ENCODE results near the gene NES. TPM values are rescaled to one million over a fixed set of nuclear protein-coding genes. Genes with fewer than 3 reads are reported as not detected.

The NES gene
- total RNA-seq, 1 experiment from 2014 or later, result 356 TPM

DNA sequence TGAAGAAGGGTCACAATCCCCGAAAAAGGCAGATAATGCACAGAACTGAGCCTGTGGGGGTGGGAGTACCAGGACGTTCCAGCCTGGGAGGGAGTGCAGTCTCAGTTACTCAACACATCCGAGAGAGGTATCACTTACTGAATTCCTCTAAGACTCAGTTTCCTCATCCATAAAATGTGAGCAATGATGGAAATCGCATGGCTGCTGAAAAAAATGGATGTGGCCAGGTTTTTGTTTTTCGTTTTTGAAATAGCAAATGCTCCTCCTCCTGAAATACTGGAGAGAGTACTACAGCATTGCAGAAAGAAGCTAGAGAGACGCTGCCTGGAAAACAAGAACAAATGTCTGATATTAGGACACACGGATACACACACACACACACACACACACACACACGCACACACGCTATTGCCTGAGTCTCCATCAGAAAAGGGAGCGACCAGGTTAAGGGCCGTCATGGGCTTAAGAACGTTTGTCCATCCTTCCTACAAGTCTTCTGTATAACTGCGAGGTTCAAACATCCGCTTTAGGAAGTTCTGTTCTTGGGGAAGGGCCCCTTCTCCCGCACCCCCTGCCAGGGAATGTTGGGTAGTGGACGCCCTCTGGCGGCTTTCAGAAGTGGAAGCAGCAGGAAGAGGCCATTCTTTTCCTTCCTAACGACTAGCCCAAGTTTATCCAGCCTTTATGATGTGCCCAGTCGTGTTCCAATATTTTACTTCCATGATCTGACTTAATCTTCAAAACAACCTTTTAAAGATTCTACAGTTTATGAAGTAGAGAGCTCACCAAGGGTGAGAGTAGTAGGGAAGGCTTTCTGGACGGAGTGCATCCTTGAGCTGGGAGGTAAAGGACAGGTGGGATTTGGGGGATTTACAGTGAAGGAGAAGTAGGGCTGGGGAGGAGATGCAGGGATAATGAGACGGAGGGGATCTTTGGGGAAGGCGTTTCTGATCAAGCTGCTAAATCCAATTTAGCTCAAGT, 699 bp upstream of the NES start:
- Histone ChIP-seq H3K36me3 (peaks cover 27% of the 10 kb centered on the region), H3K27ac (peak overlapping the region; percentile 98), H3K27me3 (peaks cover 10% of the 10 kb centered on the region; the same call in 1 of the 2 replicates)

DNA sequence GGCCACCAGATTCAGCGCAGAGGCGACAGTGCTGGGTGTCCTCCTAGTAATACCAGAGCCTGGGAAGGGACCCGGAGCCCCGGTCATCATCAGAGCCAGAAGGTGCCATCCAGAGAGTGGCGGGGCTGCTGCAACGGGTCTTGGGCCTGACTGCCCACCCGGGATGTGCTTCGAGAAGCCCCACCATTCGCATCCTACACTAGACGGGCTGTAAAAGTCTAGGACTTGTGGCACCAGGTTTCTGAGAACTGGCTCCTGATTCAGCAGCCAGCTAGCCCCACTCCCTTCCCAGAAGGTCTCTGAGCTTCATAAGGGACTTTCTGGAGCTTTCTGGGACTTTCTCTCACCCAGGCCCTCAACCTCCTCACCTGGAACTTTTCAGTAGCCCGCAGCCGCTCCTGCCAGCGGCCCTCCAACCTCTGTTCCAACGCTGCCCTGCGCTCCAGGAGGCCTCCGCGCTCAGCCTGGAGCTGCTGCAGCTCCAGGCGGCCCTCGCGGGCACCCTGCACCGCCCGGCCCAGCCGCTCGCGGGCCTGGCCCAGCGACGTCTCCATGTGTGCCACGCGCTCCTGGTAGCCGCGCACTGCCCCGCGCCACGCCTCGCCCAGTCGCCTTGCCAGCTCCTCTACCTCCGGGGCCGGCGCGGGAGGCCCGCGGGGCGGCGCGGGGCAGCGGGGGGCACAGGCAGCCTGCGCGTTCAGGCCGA, 940 bp downstream of the NES start:
- Histone ChIP-seq H3K9me3 (replicated peaks) (no peaks in the 10 kb centered on the region), H3K4me3 (peak overlapping the region; percentile 96), H3K4me1 (peaks cover 29% of the 10 kb centered on the region), H3K36me3 (peaks cover 44% of the 10 kb centered on the region), H3K27ac (peak overlapping the region; percentile 98), H3K27me3 (peaks cover 5% of the 10 kb centered on the region; the same call in 1 of the 2 replicates)
- DNase-seq, result no peak

More for the DNA sequence above, 699 bp upstream of the NES start:
- no peaks in the 10 kb centered on the region for H3K9me3 ChIP-seq (replicated peaks)
- peak; percentile 84 to 94 for DNase-seq
- peak overlapping the region; percentile 96 for H3K4me3 ChIP-seq
- peaks cover 13% of the 10 kb centered on the region for H3K4me1 ChIP-seq

DNA sequence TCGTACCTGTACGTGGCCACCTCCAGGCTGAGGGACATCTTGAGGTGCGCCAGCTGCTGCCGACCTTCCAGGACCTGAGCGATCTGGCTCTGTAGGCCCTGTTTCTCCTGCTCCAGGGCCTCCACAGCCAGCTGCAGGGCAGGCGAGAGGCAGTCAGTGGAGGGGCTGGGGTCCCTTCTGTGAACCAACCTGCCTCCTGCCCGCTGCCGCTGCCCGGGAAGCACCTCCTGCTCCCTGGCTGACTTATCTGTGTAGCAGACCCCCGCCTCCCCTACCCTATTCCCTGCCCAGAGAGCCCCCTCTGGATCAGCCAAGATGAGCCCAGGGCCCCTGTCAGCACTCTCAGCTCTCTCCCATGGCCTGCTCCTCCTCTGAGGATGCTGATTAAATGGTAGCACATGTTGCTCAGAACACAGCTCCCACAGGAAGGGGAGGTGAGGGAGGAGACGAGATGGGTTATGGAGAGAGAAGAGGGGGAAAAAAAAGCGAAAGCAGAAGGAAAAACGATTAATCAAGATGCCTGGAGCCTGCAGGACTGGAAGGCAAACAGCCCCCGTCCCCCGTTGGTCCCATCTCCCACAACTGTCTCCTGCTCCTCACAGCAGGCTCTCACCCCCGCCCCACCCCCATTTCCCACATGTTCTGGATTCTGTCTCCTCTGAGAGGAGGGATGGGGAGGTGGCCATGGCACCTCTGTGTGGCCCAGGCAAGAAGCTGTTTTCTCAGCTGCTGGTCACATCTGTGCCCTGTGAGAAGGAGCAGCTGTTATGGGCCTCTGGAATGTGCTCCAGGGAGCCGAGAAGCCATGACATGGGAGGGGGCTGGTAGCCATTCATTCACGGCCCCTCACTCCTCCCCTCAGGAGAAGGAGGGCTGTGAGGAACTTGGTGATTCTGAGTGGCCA, 1.7 kb downstream of the NES start:
- Histone ChIP-seq H3K9me3 (replicated peaks) (no peaks in the 10 kb centered on the region), H3K27ac (peak overlapping the region; percentile 98), H3K27me3 (peaks cover 5% of the 10 kb centered on the region; the same call in 1 of the 2 replicates), H3K4me3 (peak overlapping the region; percentile 96), H3K4me1 (peaks cover 37% of the 10 kb centered on the region), H3K36me3 (peaks cover 46% of the 10 kb centered on the region)
- DNase-seq, result peak; percentile 95 to 96

DNA sequence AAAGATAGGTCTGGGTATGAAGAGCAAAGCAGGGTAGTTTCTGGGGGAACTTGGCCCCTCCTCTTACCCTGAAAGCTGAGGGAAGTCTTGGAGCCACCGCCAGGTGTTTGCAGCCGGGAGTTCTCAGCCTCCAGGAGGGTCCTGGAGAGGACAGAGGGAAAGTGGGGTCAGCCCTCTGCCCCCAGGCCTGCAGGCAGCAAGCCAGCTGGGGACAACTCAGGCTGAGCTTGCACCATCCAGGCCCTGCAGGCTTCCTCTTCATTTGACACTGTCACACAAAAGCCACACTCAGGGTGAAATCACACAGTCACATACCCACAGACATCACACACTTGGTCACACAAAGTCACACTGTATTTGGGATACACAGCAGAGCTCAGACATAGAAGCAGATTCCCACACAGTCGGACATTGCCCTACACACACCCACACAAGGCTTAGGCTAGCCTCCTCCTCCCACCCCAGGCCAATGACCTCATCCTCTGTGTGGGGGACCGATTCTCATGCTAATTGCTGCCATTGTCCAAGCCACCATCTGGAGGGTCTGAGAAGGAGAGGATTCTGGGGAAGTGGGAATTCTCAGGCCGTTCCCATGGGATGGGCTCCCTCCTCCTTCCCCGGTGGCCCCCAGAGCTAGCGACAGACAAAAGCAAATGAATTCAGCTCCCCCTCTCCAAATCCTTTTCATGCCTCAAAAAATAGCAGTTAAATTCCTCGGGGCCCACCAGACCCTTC, 3.7 kb downstream of the NES start:
- peaks cover 46% of the 10 kb centered on the region for H3K36me3 ChIP-seq

DNA sequence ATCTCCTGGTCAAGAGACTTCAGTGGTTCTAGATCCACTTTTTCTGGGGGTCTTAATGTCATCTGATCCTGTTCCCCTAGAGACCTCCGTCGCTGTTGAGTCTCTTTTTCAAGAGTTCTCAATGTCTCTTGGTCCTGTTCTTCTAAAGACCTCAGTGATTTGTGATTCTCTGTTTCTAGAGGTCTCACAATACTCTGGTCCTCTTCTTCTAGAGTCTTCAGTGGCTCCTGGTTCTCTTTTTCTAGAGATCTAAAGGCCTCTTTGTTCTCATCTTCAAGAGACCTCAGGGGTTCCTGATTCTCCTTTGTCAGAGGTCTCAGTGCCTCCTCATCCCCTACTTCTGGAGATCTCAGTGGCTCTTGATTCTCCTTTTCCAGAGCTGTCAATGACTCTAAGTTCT, 5.4 kb downstream of the NES start:
- no peaks in the 10 kb centered on the region for H3K9me3 ChIP-seq (replicated peaks)
- DNase-seq, result no peak
- H3K36me3 ChIP-seq, result peaks cover 46% of the 10 kb centered on the region
- no peaks in the 10 kb centered on the region for H3K27me3 ChIP-seq
- no peak overlapping the region for H3K4me3 ChIP-seq
- no peak overlapping the region for H3K27ac ChIP-seq
- H3K4me1 ChIP-seq, result peaks cover 69% of the 10 kb centered on the region

More for the DNA sequence above, 3.7 kb downstream of the NES start:
- DNase-seq, result peak; percentile 54 to 67
- H3K27ac ChIP-seq, result peak overlapping the region; percentile 98; the same call in 1 of the 2 replicates
- H3K4me1 ChIP-seq, result peaks cover 57% of the 10 kb centered on the region
- no peaks in the 10 kb centered on the region for H3K9me3 ChIP-seq (replicated peaks)
- no peaks in the 10 kb centered on the region for H3K27me3 ChIP-seq
- H3K4me3 ChIP-seq, result peak overlapping the region; percentile 96

DNA sequence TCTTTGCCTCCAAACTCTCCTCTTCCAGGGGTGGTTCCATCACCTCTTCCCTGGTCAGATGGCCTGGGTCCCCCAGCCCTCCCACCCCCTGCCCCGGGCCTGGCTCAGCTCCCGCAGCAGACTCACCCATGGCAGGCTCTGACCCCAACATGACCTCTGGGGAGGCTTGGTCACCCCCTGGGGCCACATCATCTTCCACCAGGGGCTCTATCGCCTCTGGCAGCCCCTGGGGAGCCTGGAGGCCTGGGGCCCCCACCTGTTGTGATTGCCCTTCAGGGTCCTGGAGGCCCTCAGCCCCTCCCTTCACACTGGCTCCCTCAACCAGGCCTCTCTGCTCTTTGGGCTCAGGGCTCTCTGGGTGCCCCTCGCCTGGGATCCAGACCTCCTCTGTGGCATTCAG, 6.4 kb downstream of the NES start:
- peaks cover 46% of the 10 kb centered on the region for H3K36me3 ChIP-seq
- peaks cover 73% of the 10 kb centered on the region for H3K4me1 ChIP-seq

DNA sequence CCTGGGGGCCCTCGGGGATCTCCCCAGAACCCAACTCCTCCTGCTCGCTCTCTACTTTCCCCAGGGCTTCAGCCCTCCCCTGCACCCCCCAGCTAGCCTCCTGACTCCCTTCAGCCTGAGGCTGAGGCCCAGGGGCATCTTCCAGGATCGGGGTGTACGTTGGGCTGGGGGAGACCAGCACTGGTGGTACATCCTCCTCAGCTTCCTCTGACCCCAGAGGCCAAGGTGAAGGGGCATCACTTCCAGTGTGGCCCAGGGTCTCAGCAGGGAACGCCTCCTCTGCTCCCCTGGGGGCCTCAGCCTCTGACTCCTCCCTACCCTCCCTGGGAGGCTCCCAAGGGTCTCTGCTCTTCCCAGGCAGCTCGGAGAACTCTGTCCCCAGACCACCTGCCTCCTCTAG, 6.8 kb downstream of the NES start:
- Histone ChIP-seq H3K9me3 (replicated peaks) (no peaks in the 10 kb centered on the region), H3K4me1 (peaks cover 77% of the 10 kb centered on the region), H3K27me3 (no peaks in the 10 kb centered on the region), H3K27ac (no peak overlapping the region), H3K4me3 (no peak overlapping the region), H3K36me3 (peaks cover 43% of the 10 kb centered on the region)
- peak in 1 of 2 experiments; percentile 24 for DNase-seq

More for the DNA sequence above, 6.4 kb downstream of the NES start:
- Histone ChIP-seq H3K27ac (no peak overlapping the region), H3K9me3 (replicated peaks) (no peaks in the 10 kb centered on the region), H3K4me3 (no peak overlapping the region), H3K27me3 (no peaks in the 10 kb centered on the region)
- peak; percentile 24 to 35 for DNase-seq

DNA sequence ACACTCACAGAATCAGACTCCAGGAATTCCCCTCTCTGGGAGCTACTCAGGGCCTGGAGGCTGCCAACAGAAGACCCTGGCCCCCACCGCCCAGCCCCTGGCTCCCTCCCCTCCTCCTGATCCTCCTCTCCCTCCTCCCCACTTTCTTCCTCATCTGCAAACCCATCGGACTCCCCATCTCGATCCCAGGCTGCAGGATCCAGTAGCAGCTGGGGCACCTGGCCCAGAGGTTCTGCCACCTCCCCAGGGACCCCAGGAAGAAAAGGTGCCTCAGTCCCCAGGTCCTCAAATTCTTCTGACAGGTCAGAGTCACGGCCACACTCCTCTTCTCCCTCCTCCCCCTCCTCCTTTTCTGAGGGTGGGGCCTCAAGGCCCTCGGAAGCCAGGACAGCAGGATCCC, 7.4 kb downstream of the NES start:
- Histone ChIP-seq H3K27ac (no peak overlapping the region), H3K36me3 (peaks cover 37% of the 10 kb centered on the region), H3K27me3 (no peaks in the 10 kb centered on the region), H3K4me3 (no peak overlapping the region), H3K4me1 (peaks cover 81% of the 10 kb centered on the region), H3K9me3 (replicated peaks) (no peaks in the 10 kb centered on the region)
- DNase-seq, result no peak

DNA sequence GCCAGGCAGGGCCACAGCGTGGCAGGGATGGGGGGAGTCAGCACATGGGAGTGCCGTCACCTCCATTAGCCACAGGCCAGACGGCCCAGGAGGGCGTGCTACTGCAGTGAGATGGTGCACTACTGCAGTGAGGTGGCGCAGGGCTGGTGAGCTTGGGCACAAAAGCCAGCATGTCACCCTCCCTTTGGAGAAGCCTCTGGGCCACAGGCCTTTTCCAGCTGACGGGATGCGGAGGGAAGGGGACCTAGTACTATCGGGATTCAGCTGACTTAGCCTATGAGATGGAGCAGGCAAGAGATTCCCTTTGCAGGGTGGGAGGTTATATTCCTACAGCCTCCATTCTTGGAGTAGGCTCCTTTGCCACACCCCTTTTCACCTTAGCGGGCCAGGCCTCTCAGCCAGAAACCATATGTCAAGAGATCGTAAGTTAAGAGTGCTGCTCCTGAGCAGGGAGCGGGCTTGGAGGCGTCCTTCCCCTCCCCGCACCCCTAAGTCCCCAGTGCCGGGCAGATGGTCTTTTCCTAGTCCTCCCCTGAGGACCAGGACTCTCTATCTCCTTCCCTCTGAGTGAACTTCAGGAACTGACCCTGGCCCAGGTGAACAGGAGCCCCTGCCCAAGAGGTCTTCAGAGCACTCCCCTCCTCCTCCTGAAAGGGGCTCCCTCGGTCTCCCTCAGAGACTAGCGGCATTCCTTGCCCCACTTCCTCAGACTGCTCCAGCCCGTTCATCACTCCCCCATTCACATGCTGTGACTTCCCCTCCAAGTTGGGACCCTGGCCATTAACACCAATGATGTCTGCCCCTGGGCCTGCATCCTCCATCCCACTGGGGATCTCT, 8.2 kb downstream of the NES start:
- Histone ChIP-seq H3K4me1 (peaks cover 87% of the 10 kb centered on the region), H3K9me3 (replicated peaks) (no peaks in the 10 kb centered on the region), H3K4me3 (no peak overlapping the region), H3K27me3 (no peaks in the 10 kb centered on the region), H3K36me3 (peaks cover 29% of the 10 kb centered on the region), H3K27ac (peak overlapping the region; percentile 3; the same call in 1 of the 2 replicates)
- peak; percentile 67 to 72 for DNase-seq

DNA sequence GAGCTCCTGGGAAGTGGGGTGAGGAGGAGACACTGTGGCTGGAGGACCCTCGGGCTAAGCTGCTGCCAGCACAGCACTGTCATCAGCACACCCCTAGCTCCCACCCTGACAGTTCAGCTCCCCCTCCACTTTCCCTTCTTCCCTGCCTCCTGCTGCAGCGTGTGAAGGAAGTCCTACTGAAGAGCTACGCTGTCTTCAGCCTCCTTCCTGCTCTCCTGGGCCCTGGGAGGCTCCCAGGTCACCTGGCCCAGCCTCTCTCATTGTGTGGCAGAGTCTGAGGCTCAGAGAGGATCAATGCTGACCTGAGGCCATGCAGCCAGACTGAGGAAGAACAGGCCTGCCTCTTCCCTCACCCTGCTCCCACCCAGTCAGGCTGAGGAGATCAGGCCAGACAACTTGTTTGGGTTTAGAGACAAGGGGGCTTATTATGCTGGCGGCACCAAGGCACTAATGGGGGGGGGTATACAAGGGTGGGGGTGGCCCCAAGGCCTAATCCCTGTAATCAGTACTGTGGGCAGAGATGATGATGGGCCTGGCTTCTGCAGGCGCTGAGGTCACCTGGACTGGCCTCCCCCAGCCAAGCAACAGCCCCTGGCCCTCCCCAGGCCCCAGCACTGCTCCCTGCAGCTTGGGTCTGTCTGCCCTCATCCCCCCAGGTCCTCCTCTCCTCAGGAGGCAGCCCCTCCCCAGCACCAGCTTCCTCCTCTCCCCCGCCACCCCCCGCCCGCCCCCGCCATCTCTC, 9.1 kb downstream of the NES start:
- H3K36me3 ChIP-seq, result peaks cover 21% of the 10 kb centered on the region
- H3K27ac ChIP-seq, result peak overlapping the region; percentile 54
- peak; percentile 68 to 75 for DNase-seq
- no peaks in the 10 kb centered on the region for H3K9me3 ChIP-seq (replicated peaks)
- no peak overlapping the region for H3K4me3 ChIP-seq
- no peaks in the 10 kb centered on the region for H3K27me3 ChIP-seq
- peaks cover 85% of the 10 kb centered on the region for H3K4me1 ChIP-seq

DNA sequence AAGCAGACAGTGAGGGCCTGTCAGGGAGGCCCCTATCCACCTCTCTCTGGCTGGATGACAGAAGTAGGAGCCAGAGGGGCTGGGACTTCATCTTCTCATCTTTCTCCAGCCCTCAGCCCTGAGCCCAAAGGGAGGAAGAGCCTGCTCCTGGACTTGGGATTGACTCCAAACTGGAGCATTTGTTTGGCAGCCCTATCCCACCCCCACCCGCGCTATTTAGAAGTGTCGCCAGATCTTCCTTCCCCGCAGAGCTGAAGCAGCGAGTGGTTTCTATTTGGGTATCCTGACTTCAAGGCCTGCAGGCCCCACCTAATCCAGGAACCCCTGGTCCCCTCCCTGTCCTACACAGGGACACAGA, 9.6 kb downstream of the NES start:
- H3K4me3 ChIP-seq, result no peak overlapping the region
- H3K27me3 ChIP-seq, result no peaks in the 10 kb centered on the region
- H3K4me1 ChIP-seq, result peaks cover 86% of the 10 kb centered on the region
- H3K27ac ChIP-seq, result peak overlapping the region; percentile 54
- DNase-seq, result peak in 1 of 2 experiments; percentile 70
- peaks cover 15% of the 10 kb centered on the region for H3K36me3 ChIP-seq
- H3K9me3 ChIP-seq (replicated peaks), result no peaks in the 10 kb centered on the region

DNA sequence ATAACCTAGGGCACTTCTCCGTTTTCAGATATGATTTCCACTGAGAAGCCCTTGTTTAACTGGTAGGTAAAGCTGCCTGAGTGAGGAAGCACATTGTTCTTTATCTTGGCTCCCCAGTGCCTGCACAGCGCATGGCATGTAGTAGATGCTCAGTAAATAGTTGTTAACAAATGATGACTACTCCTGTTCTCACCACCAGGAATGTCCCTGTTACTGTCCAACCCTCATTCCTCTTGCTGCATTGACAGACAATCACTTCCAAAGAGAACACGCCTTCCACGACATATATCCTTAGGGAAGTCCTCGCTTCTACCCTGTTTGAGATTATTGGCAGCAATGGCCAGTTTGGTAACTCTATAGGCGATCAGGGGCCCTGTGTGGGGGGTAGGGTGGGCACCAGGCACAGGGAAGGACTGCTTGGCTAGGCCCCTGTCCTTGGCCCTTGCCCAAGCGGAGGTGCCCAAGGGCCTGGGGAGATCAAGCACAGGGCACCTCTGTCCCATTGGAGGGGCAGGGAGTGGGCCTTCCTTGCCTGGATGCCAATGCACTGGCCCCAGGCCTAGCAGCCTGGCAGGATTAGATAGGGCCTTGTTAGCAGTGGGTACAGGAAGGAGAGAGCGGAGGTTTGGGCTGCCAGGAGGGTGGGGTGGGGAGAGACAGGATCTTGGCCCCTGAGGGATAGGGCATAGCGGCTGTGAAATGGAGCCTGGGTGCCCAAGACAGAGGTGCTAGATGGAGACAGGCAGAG, 10.2 kb downstream of the NES start:
- H3K27ac ChIP-seq, result peak overlapping the region; percentile 54
- no peak overlapping the region for H3K4me3 ChIP-seq
- H3K9me3 ChIP-seq (replicated peaks), result no peaks in the 10 kb centered on the region
- no peaks in the 10 kb centered on the region for H3K27me3 ChIP-seq
- H3K36me3 ChIP-seq, result peaks cover 10% of the 10 kb centered on the region
- peaks cover 86% of the 10 kb centered on the region for H3K4me1 ChIP-seq
- peak in 1 of 2 experiments; percentile 32 for DNase-seq
